ENCODE data around the gene MGAT5.

GRCh38 chr2:134440336-134440909 is 186.6 kb downstream of the MGAT5 start:
- TF ChIP-seq POLR2A (IDR thresholded peaks at IDR 0.05) = no peak
- TF ChIP-seq, protein P1, sequence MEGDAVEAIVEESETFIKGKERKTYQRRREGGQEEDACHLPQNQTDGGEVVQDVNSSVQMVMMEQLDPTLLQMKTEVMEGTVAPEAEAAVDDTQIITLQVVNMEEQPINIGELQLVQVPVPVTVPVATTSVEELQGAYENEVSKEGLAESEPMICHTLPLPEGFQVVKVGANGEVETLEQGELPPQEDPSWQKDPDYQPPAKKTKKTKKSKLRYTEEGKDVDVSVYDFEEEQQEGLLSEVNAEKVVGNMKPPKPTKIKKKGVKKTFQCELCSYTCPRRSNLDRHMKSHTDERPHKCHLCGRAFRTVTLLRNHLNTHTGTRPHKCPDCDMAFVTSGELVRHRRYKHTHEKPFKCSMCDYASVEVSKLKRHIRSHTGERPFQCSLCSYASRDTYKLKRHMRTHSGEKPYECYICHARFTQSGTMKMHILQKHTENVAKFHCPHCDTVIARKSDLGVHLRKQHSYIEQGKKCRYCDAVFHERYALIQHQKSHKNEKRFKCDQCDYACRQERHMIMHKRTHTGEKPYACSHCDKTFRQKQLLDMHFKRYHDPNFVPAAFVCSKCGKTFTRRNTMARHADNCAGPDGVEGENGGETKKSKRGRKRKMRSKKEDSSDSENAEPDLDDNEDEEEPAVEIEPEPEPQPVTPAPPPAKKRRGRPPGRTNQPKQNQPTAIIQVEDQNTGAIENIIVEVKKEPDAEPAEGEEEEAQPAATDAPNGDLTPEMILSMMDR (IDR thresholded peaks at IDR 0.05) = no peak

All from uterus (tissue), 2 donors.